Endothelial cell of umbilical vein (primary cell): ENCODE results near the gene EDAR. TPM values are rescaled to one million over a fixed set of nuclear protein-coding genes. Genes with fewer than 3 reads are reported as not detected.

ENCODE experiments used
- BruUV-seq: library from RNA; stranded (reverse); fragments of 400-500 nt; replicated peaks from 2 replicates; lab custom pipeline; 2021; lab: Mats Ljungman, UMichigan
- CTCF ChIA-PET: fragments of 300-600, 350-600 bp; sonication (Branson Sonifier 250); formaldehyde crosslinking; loops from one replicate; lab custom pipeline; 2021; ENCODE audit warnings: antibody characterized with exemption, inconsistent platforms; lab: Charles Lee
- POLR2A ChIA-PET: fragments of 300-600, 350-600 bp; sonication (Branson Sonifier 250); formaldehyde crosslinking; loops from one replicate; lab custom pipeline; 2021; ENCODE audit warnings: antibody characterized with exemption, inconsistent platforms; lab: Charles Lee
- DNase-seq: peaks from one replicate; pipeline ENCODE4 v3.0.0-alpha.2; 2011; ENCODE audit warnings: low read depth, low spot score
- FAIRE-seq: peaks from 2 replicates; lab custom pipeline; 2011; peaks lifted over from hg19 to GRCh38; lab: Jason Lieb, UNC
- H2AFZ ChIP-seq: 2 replicates; pipeline ENCODE4 v1.6.0; 2012; ENCODE audit warnings: low read depth, low read length, control low read depth, inconsistent platforms
- H3K27ac ChIP-seq: 2 replicates; pipeline ENCODE4 v1.5.1; 2011; ENCODE audit warnings: low read depth, mild to moderate bottlenecking, control low read depth, low read length, moderate library complexity; ENCODE audit not compliant: insufficient read depth
- H3K27me3 ChIP-seq, 2 experiments: 2 replicates each; pipeline versions ENCODE4 v1.6.0 to v1.6.1; 2011; ENCODE audit warnings: low read length in 2 of 2, mixed read lengths in 1 of 2; ENCODE audit not compliant: control insufficient read depth in 2 of 2, insufficient read depth in 2 of 2
- H3K36me3 ChIP-seq, 2 experiments: 2 replicates in 1 of 2; 3 replicates in 1 of 2; pipeline ENCODE4 v1.5.1; 2011; ENCODE audit warnings: low read length in 2 of 2, mild to moderate bottlenecking in 1 of 2, moderate library complexity in 1 of 2; ENCODE audit not compliant: control insufficient read depth in 2 of 2, insufficient read depth in 2 of 2; ENCODE audit errors: extremely low read depth in 1 of 2
- H3K4me1 ChIP-seq: 3 replicates; pipeline ENCODE4 v1.5.1; 2011; ENCODE audit warnings: mild to moderate bottlenecking, low read length; ENCODE audit not compliant: control insufficient read depth, insufficient read depth; ENCODE audit errors: extremely low read depth
- H3K4me2 ChIP-seq: 2 replicates; pipeline ENCODE4 v1.6.1; 2011; ENCODE audit warnings: low read length, control low read depth, mixed read lengths; ENCODE audit not compliant: insufficient read depth
- H3K4me3 ChIP-seq, 3 experiments: fragments of 200-600 bp in 1 of 3; sonication (generic), shearing (Covaris generic) in 1 of 3; replicated peaks in 1 of 3; 2 replicates each; pipeline ENCODE4 v1.5.1; 2011 to 2016; ENCODE audit warnings: control low read depth in 3 of 3, low read length in 3 of 3, mild to moderate bottlenecking in 2 of 3, inconsistent platforms in 1 of 3, low read depth in 1 of 3, moderate library complexity in 1 of 3; ENCODE audit not compliant: insufficient read depth in 1 of 3
- H3K79me2 ChIP-seq: 2 replicates; pipeline ENCODE4 v1.6.0; 2012; ENCODE audit warnings: low read length, inconsistent platforms; ENCODE audit not compliant: control insufficient read depth, insufficient read depth
- H3K9ac ChIP-seq: replicated peaks from 2 replicates; pipeline ENCODE3; 2011; ENCODE audit warnings: low read length, control low read depth; ENCODE audit not compliant: insufficient read depth; ENCODE audit errors: extremely low read depth
- H3K9me1 ChIP-seq: replicated peaks from 3 replicates; pipeline ENCODE4 v1.6.0; 2011; ENCODE audit warnings: mild to moderate bottlenecking, low read length; ENCODE audit not compliant: control insufficient read depth, insufficient read depth; ENCODE audit errors: extremely low read depth
- H3K9me3 ChIP-seq: replicated peaks from 2 replicates; pipeline ENCODE4 v1.5.1; 2012; ENCODE audit warnings: low read length, inconsistent platforms; ENCODE audit not compliant: control insufficient read depth, insufficient read depth
- H4K20me1 ChIP-seq: replicated peaks from 2 replicates; pipeline ENCODE3; 2011; ENCODE audit warnings: mild to moderate bottlenecking, low read length; ENCODE audit not compliant: control insufficient read depth, insufficient read depth; ENCODE audit errors: extremely low read depth
- CTCF ChIP-seq, 2 donors: IDR thresholded peaks; 1 replicate in 1 of 2; 2 replicates in 1 of 2; pipeline ENCODE4 v1.5.1; 2011; ENCODE audit warnings: low read length in 2 of 2, mild to moderate bottlenecking in 2 of 2, moderate library complexity in 2 of 2, control low read depth in 1 of 2, inconsistent platforms in 1 of 2, low read depth in 1 of 2; ENCODE audit not compliant: insufficient read depth in 1 of 2; ENCODE audit errors: extremely low read depth in 1 of 2
- EZH2 ChIP-seq: IDR thresholded peaks from 2 replicates; pipeline ENCODE4 v1.6.1; 2012; ENCODE audit warnings: borderline replicate concordance, low read depth, mild to moderate bottlenecking, moderate library complexity, low read length, inconsistent platforms; ENCODE audit not compliant: severe bottlenecking
- GATA2 ChIP-seq: IDR thresholded peaks from 2 replicates; pipeline ENCODE4 v1.7.0; 2011; ENCODE audit warnings: low read depth, mild to moderate bottlenecking, moderate library complexity, mixed read lengths, low read length; ENCODE audit not compliant: insufficient read length, insufficient read depth
- JUN ChIP-seq: IDR thresholded peaks from 2 replicates; pipeline ENCODE4 v1.6.1; 2011; ENCODE audit warnings: borderline replicate concordance, low read depth; ENCODE audit not compliant: insufficient read length, insufficient read depth
- dilution Hi-C: fragments of 300-500 bp; cut with MboI; formaldehyde crosslinking; loops from one replicate; pipeline ENCODE4 v1.15.0; 2019; ENCODE audit warnings: low sequenced_read_pairs; ENCODE audit not compliant: extremely low pct_ligation_motif_present
- intact Hi-C: fragments of 100-400 bp; cut with micrococcal nuclease; formaldehyde crosslinking; loops from one replicate; pipeline ENCODE4 v1.10.0; 2022
- polyA plus RNA-seq, 4 experiments: library from polyadenylated mRNA; depleted of rRNA in 3 of 4; stranded (reverse) in 3 of 4; unstranded in 1 of 4; fragments of >200 nt; gene quantifications; 2 replicates each; pipeline versions ENCODE4 v1.2.1 to v1.2.3, GENCODE V29; 2011 to 2012; ENCODE audit warnings: missing spikeins in 1 of 4
- total RNA-seq: library from RNA; stranded (reverse); gene quantifications from 2 replicates; pipeline ENCODE4 v1.2.3, GENCODE V29; 2021

EDAR gene
- total and polyA plus RNA-seq, 2 donors (not counting 3 experiments of a cell fraction or from before 2014, with no cell fraction given), result not detected

GRCh38 chr2:108935271-108935741, 53.7 kb downstream of the EDAR start:
- H3K4me1 ChIP-seq, result no peaks in the 10 kb centered on the region
- H3K4me2 ChIP-seq, result no peak overlapping the region
- no peak overlapping the region for H2AFZ ChIP-seq
- dilution Hi-C loops, result no loop called here
- H3K9me1 ChIP-seq, result no peaks in the 10 kb centered on the region
- no peak overlapping the region for H3K9ac ChIP-seq
- no peaks in the 10 kb centered on the region for H3K79me2 ChIP-seq
- DNase-seq (no peak), FAIRE-seq (no peak)
- ChIA-PET CTCF (interaction anchor here (1.1 to 1.2 kb wide), 2 partner anchors 9 to 574 kb away, joined by 3 read pairs; no protein-coding TSS in a partner anchor), POLR2A (no interaction called here)
- H3K36me3 ChIP-seq, result no peaks in the 10 kb centered on the region
- no peaks in the 10 kb centered on the region for H4K20me1 ChIP-seq
- intact Hi-C loops, result no loop called here
- BruUV-seq, result no TSS peak
- no peaks in the 10 kb centered on the region for H3K27me3 ChIP-seq
- H3K4me3 ChIP-seq, result no peak overlapping the region
- H3K27ac ChIP-seq, result no peak overlapping the region
- H3K9me3 ChIP-seq, result no peaks in the 10 kb centered on the region
- TF ChIP-seq EZH2, result no peak
- no peak for TF ChIP-seq GATA2
- TF ChIP-seq JUN, result no peak
- TF ChIP-seq CTCF (IDR thresholded peaks at IDR 0.05; ENCODE audit: extremely low read depth in 1 of 2, insufficient read depth in 1 of 2, low read depth in 1 of 2, low read length in 2 of 2), result no peak
